SIG-M5 treated with dmso at 0.1 percent for 504 hours (cell line): ENCODE data around the gene PERCC1.

ENCODE experiments used
- DNase-seq: peaks from one replicate; lab custom pipeline; 2025; ENCODE audit not compliant: unreplicated experiment; lab: John Stamatoyannopoulos, UW

PERCC1 gene

GRCh38 chr16:1448536-1449116 lies 17.7 kb downstream of the PERCC1 start:
- no peak for DNase-seq

GRCh38 chr16:1449201-1449788 lies 18.4 kb downstream of the PERCC1 start:
- DNase-seq = no peak

- DNase-seq = no peak
These were observed 19.3 kb downstream of the PERCC1 start for GRCh38 chr16:1450218-1450617.

GRCh38 chr16:1450841-1451240 lies 20.0 kb downstream of the PERCC1 start:
- no peak for DNase-seq

GRCh38 chr16:1451702-1452392 lies 21.0 kb downstream of the PERCC1 start:
- no peak for DNase-seq

- no peak for DNase-seq
These were observed 21.7 kb downstream of the PERCC1 start for GRCh38 chr16:1452530-1452929.

- no peak for DNase-seq
These were observed 22.4 kb downstream of the PERCC1 start for GRCh38 chr16:1453316-1453715.

- no peak for DNase-seq
These were observed 23.7 kb downstream of the PERCC1 start for GRCh38 chr16:1454561-1454960.

GRCh38 chr16:1455190-1456171 lies 24.6 kb downstream of the PERCC1 start:
- DNase-seq = no peak

GRCh38 chr16:1456951-1457350 lies 26.1 kb downstream of the PERCC1 start:
- no peak for DNase-seq

GRCh38 chr16:1457489-1458245 lies 26.8 kb downstream of the PERCC1 start:
- DNase-seq = no peak

- no peak for DNase-seq
These were observed 27.6 kb downstream of the PERCC1 start for GRCh38 chr16:1458336-1458976.

- no peak for DNase-seq
These were observed 28.1 kb downstream of the PERCC1 start for GRCh38 chr16:1458977-1459341.

- DNase-seq = no peak
These were observed 29.1 kb downstream of the PERCC1 start for GRCh38 chr16:1459967-1460366.

- no peak for DNase-seq
These were observed 29.8 kb downstream of the PERCC1 start for GRCh38 chr16:1460602-1461138.

GRCh38 chr16:1461146-1461545 lies 30.3 kb downstream of the PERCC1 start:
- DNase-seq = no peak

- DNase-seq = no peak
These were observed 33.5 kb downstream of the PERCC1 start for GRCh38 chr16:1464196-1464893.

GRCh38 chr16:1464894-1465566 lies 34.2 kb downstream of the PERCC1 start:
- DNase-seq = no peak

GRCh38 chr16:1465567-1465915 lies 34.7 kb downstream of the PERCC1 start:
- no peak for DNase-seq
